G401 (cell line): Measurements from ENCODE around the gene RITA1. TPM values are rescaled to one million over a fixed set of nuclear protein-coding genes. Genes with fewer than 3 reads are reported as not detected.

Source experiments
- DNase-seq: peaks from one replicate; pipeline ENCODE4 v3.0.0-alpha.2; 2015; ENCODE audit warnings: low spot score
- in situ Hi-C: cut with HindIII; loops from 2 replicates; pipeline ENCODE4 v1.10.0; 2016; ENCODE audit warnings: low sequenced_read_pairs, mixed read lengths
- total RNA-seq: library from RNA; depleted of rRNA; stranded (reverse); fragments of >200 nt; shearing (Covaris generic); gene quantifications from 2 replicates; pipeline ENCODE4 v1.2.3, GENCODE V29; 2014

RITA1 gene
- total RNA-seq, 1 experiment from 2014 or later: 69.2 TPM

GRCh38 chr12:113221181-113221996, 35.9 kb downstream of the RITA1 start, which contains the start of gene TPCN1:
Gene TPCN1, plus strand, starts transcription at chr12:113221464. Its CDS starts 5,389 bp downstream, at chr12:113226853.
- in situ Hi-C loops: no loop called here
- peak; percentile 100 for DNase-seq

- DNase-seq: no peak
- in situ Hi-C loops: no loop called here
Observed at GRCh38 chr12:113221997-113222729, 36.6 kb downstream of the RITA1 start.

GRCh38 chr12:113222730-113223531, 37.4 kb downstream of the RITA1 start:
- peak; percentile 66 for DNase-seq
- in situ Hi-C loops: no loop called here

GRCh38 chr12:113224955-113225354, 39.4 kb downstream of the RITA1 start:
- DNase-seq: no peak

GRCh38 chr12:113226696-113227568, 41.4 kb downstream of the RITA1 start:
- in situ Hi-C loops: no loop called here
- peak; percentile 95 for DNase-seq

More at GRCh38 chr12:113224955-113225354, 39.4 kb downstream of the RITA1 start:
- in situ Hi-C loops: no loop called here

GRCh38 chr12:113227686-113228391, 42.3 kb downstream of the RITA1 start:
- DNase-seq: no peak
- in situ Hi-C loops: no loop called here

GRCh38 chr12:113228394-113229028, 43.0 kb downstream of the RITA1 start:
- in situ Hi-C loops: no loop called here
- DNase-seq: no peak

GRCh38 chr12:113230315-113231234, 45.1 kb downstream of the RITA1 start:
- in situ Hi-C loops: no loop called here
- DNase-seq: no peak

GRCh38 chr12:113231235-113232088, 45.9 kb downstream of the RITA1 start:
- in situ Hi-C loops: no loop called here
- no peak for DNase-seq

- DNase-seq: peak; percentile 78
- in situ Hi-C loops: no loop called here
Observed at GRCh38 chr12:113232089-113232839, 46.7 kb downstream of the RITA1 start.

GRCh38 chr12:113232840-113233585, 47.5 kb downstream of the RITA1 start:
- DNase-seq: peak; percentile 74
- in situ Hi-C loops: no loop called here

- no peak for DNase-seq
- in situ Hi-C loops: no loop called here
Observed at GRCh38 chr12:113233967-113234366, 48.4 kb downstream of the RITA1 start.

GRCh38 chr12:113234483-113234882, 49.0 kb downstream of the RITA1 start:
- no peak for DNase-seq
- in situ Hi-C loops: no loop called here

GRCh38 chr12:113235976-113236375, 50.5 kb downstream of the RITA1 start:
- peak; percentile 68 for DNase-seq
- in situ Hi-C loops: no loop called here
